ENCODE results near the gene DCAF12.

The DCAF12 gene

GRCh38 chr9:34133436-34133949 lies 7.0 kb upstream of the DCAF12 start:
- no peak overlapping the region for H3K4me3 ChIP-seq (ENCODE audit: low read depth, low read length)
- no peaks in the 10 kb centered on the region for H3K27me3 ChIP-seq (ENCODE audit: insufficient read depth, low read depth, severe bottlenecking)
- no peak overlapping the region for H3K27ac ChIP-seq
- no peaks in the 10 kb centered on the region for H3K9me3 ChIP-seq (ENCODE audit: severe bottlenecking)
- TF ChIP-seq CTCF (IDR thresholded peaks at IDR 0.05; ENCODE audit: low read depth, low read length) = no peak
- no peak for DNase-seq
- no peaks in the 10 kb centered on the region for H3K36me3 ChIP-seq

DNA sequence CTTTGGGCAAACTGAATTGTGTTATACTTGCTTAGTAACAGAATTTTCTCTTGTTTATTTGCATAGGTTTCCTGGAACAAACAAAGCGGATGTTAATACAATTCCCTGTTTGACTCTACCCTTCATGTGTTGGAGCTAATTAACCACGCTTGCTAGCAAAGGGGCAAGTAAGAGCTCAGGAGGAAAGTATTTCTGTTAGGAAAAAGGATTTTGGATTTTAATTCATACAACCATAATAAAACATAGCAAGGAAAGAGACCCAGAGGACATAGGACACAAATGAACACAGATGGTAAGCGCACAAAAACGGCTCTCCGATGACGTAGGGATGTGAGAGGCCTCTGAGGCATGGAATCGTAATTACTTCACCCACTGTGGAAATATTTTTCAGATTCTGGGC lies 5.1 kb upstream of the DCAF12 start:
- Histone ChIP-seq H3K27ac (no peak overlapping the region), H3K9me3 (ENCODE audit: severe bottlenecking) (no peaks in the 10 kb centered on the region), H3K36me3 (no peaks in the 10 kb centered on the region), H3K27me3 (ENCODE audit: insufficient read depth, low read depth, severe bottlenecking) (no peaks in the 10 kb centered on the region), H3K4me3 (ENCODE audit: low read depth, low read length) (no peak overlapping the region)
- no peak for TF ChIP-seq CTCF (IDR thresholded peaks at IDR 0.05; ENCODE audit: low read depth, low read length)
- DNase-seq = no peak

GRCh38 chr9:34127035-34127948 lies 794 bp upstream of the DCAF12 start:
- H3K27ac ChIP-seq = peak overlapping the region; percentile 88
- no peak for DNase-seq
- H3K27me3 ChIP-seq (ENCODE audit: insufficient read depth, low read depth, severe bottlenecking) = no peaks in the 10 kb centered on the region
- no peak for TF ChIP-seq CTCF (IDR thresholded peaks at IDR 0.05; ENCODE audit: low read depth, low read length)
- H3K36me3 ChIP-seq = peaks cover 28% of the 10 kb centered on the region
- H3K4me3 ChIP-seq (ENCODE audit: low read depth, low read length) = peak overlapping the region; percentile 98
- H3K9me3 ChIP-seq (ENCODE audit: severe bottlenecking) = no peaks in the 10 kb centered on the region

- H3K36me3 ChIP-seq = peaks cover 42% of the 10 kb centered on the region
- DNase-seq = peak; percentile 9
- peak overlapping the region; percentile 88 for H3K27ac ChIP-seq
- no peaks in the 10 kb centered on the region for H3K9me3 ChIP-seq (ENCODE audit: severe bottlenecking)
- no peak for TF ChIP-seq CTCF (IDR thresholded peaks at IDR 0.05; ENCODE audit: low read depth, low read length)
- no peaks in the 10 kb centered on the region for H3K27me3 ChIP-seq (ENCODE audit: insufficient read depth, low read depth, severe bottlenecking)
- H3K4me3 ChIP-seq (ENCODE audit: low read depth, low read length) = peak overlapping the region; percentile 98
Observed at GRCh38 chr9:34125681-34126206, 754 bp downstream of the DCAF12 start.

DNA sequence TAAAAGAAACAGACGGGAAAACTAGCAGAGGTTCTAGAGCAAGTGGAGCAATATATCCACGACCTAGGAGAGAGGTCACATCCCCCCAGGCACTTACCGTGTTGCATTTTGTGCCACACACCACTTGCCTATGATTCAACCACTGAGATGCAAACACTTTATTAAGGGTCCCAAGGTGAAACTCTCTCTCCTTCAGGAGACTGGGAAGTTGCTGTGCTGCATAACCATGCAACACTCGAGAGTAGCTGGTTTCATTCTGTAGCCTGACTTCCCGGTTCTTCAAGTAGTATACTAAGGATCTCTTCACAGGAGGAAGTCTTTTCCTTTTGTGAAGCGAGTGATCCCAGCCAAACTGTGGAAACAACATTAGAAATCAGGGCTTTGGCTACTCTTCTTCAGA lies 1.6 kb downstream of the DCAF12 start:
- DNase-seq = no peak
- Histone ChIP-seq H3K4me3 (ENCODE audit: low read depth, low read length) (no peak overlapping the region), H3K27ac (no peak overlapping the region), H3K9me3 (ENCODE audit: severe bottlenecking) (no peaks in the 10 kb centered on the region), H3K36me3 (peaks cover 42% of the 10 kb centered on the region), H3K27me3 (ENCODE audit: insufficient read depth, low read depth, severe bottlenecking) (no peaks in the 10 kb centered on the region)
- TF ChIP-seq CTCF (IDR thresholded peaks at IDR 0.05; ENCODE audit: low read depth, low read length) = no peak
